ENCODE data around the gene RAI1. TPM values are rescaled to one million over a fixed set of nuclear protein-coding genes. Genes with fewer than 3 reads are reported as not detected.
A peak's percentile ranks its signal among the peaks of the same experiment; 100 is the strongest.

RAI1 gene
- total RNA-seq, 1 experiment from 2014 or later = 2.8 TPM

DNA sequence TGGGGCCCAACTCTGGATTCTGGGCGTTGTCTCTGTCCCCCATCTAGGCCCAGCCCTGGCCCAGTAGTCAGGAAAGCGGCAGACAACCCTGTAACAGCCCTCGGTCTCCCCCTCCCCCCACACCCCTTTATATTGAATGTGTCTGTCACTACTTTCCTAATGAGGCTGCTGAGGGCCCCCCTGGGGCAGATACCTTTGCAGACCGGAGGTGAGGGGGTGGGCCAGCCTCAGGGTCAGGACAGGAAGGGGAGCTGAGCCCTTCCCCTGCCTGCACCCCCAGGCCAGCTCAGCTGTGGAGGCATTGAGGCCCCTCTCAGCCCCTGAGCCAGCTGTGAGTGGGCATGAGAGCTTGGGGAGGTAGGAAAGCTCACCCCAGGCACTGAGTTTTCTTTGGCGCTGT is 17.1 kb downstream of the RAI1 start:
- no peak for DNase-seq (ENCODE audit: low read depth)

DNA sequence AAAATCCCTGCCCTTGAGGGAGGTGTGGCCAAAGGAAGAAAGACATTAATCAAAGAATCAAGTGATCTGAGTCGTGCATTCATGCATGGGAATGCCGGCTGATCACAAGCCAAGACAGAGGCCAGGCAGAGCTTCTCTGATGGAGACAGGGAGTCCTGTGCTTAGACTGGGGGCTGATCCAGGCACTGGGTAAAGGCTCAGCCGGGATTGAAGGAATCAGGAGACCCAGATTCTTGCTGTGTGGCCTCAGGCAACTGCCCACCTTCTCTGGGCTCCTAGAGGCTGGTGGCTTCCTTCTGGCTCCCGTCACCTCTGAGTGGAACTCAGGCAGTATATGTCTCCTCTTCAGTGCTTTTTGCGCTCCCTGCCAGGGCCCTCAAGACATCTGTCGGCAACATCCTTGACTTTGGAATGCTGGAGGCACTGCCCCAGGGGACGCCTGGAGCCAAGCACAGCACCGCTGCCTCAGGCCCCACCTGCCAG is 17.7 kb downstream of the RAI1 start:
- DNase-seq (ENCODE audit: low read depth) = no peak

DNA sequence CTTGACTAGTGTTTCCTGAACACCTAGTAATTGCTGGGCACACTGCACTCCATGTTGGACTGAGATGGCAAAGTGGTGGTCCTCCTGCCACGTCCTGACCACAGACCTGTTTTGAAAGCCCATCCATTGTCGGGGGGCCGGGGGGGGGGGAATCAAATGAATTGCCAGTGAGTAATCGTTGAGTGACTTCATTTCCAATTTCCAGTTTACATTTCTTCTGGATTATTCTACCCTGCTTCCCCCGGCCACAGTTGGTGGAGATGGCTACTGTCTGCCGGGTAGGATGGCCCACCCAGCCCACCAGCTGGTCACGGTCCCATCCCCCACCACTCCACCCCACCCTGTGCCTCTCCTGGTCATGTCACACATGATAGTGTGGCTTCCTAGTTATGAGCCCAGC is 18.2 kb downstream of the RAI1 start:
- no peak for DNase-seq (ENCODE audit: low read depth)

DNA sequence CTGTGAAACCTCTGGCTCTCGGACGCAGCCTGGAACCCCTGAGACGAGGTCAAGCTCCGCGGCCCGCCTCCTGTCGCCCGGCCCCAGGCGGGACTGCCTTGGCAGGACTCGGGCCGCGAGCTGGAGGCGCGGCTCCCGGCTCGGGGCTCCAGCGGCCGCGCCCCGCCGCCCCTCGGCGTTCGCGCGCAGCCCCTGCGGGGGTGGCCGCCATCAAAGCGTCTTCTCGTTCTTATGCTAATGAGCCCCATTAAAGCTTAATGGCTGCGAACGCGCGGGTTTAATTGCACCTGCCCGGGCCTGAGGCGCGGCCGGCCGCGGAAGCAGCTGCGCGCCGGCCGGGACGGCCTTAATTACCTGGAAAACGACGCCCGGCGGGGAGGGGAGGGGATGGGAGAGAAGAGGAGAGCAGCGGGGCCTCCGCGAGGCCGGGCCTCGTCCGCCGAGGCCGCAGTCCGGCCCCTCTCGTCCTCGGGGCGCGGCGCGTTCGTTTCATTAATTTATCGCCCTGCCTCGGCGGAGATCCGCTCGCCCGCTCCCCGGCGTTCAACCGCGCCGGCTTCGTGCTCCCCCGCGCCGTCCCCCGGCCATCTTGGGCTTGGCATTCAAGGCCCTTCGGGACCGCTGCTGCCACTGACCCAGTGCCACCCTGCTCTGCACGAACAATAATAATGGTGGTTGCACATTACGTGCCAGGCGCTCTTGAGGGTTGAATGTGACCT is 19.2 kb downstream of the RAI1 start:
- DNase-seq (ENCODE audit: low read depth) = no peak

DNA sequence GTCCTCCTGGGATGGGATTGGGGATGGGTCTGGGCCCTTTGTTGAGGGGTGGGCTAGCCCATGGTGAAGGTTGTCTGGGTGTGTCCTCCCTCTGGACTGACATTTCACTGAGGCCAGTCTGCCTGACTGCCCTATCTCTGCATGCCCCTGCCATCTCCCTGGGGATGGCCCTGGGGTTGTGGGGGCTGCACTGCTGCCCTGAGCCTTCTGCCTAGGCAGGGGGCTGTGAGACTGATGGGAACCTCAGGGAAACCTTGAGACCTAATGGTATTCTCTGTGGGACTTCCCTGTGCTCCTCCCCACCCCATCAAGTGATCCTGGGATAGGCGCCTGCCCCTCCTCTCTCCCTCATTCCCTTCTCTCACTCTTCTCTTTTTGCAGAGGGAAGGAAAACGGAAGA is 19.9 kb downstream of the RAI1 start:
- DNase-seq (ENCODE audit: low read depth) = no peak

DNA sequence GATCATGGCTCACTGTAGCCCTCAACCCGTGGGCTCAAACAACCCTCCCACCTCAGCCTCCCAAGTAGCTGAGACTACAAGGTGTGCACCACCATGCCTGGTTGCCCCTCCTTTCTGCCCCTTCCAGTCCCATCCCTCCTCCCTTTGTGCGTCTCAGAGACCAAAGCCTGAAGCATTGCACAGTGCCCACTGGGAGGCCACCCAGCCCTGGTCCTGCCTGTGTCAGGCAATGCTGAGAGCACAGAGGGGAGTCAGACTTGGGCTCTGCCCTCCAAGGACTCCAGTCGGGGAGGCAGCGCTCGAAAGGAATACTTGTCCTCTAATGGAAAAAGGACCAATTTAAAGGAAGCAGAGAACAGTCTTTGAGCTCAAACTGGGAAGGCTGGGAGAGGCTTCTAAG is 20.4 kb downstream of the RAI1 start:
- no peak for DNase-seq (ENCODE audit: low read depth)

DNA sequence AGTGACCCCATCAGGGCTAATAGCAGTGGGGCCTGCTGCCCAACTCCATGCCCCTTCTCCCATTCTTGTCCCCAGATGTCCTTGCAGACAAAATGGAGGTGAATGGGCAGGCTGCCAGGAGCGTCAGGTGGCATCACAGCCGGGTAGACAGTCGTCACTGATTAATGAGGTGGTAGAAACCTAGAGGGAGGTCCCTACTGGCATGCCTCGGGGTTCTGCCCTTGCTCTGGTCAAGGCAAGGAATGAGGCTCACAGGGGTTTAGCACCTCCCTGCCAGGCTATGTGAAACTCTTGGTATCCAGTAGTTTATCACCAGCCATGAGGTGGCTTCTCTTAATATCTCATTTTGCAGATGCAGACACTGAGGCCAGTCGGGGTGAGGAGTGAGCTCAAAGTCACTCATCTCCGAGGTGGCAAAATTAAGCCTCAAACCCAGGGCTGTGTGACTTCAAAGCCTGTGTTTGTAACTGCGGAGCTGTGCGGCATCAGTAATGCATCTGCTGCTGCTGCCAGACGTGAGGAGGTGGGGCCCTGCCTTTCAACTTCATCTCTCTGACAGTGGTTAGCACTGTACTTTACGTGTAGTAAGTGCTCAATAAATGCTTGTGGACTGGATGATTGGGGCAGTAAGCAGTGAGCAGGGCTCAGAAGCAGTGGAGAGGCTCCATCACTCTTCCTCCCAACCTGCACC is 21.3 kb downstream of the RAI1 start:
- DNase-seq (ENCODE audit: low read depth) = no peak

DNA sequence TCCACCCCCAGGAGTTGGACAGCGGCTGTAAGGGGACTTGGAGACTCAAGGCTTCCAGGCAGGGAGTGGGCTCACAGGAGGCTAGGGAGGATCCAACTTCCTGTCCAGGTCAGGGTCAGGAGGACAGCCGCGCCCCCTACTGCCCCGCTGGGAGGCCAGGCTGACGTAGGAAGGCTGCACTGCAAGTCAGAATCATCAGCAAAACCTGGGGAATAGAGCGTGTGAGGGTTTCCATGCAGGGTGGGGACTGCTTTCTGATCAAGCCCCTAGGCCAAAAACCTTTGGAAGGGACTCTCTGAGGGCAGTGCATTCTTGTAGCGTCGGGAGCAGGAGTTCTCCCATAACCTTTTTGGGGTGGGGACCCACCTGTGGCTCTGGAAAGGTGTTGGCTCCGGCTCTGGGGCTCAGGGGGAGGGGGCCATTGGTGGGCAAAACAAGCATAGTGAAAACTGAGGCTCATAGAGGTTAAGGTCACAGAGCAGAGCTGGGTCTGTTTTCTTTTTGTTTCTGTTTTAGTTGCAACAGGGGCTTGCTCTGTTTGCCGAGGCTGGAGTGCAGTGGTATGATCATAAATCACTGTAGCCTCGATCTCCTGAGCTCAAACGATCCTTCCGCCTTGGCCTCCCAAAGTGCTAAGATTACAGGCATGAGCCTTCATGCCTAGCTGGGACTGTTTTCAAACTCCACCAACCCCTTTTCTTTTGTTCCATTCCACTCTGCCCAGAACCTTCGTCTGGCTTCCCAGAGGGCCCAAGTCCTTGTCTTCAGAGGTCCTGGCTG is 22.1 kb downstream of the RAI1 start:
- DNase-seq (ENCODE audit: low read depth) = no peak

DNA sequence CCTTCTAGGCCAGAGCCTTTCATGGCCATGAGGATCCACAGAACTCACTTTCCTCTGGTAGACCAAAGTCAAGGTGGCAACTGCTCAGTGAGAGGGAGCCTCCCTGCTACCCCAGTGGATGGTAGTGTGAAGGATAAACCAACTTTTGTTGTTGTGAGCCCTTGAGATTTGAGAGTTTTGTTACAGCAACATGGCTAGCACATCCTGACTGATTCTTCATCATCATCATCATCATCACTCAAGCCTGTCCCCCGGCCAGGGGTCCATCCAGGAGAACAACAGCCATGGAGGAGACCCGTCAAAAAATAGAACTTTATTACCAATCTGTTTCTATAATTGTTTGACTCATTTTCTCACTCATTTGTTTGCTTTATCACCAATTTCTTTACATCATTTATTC is 23.7 kb downstream of the RAI1 start:
- DNase-seq (ENCODE audit: low read depth) = no peak

DNA sequence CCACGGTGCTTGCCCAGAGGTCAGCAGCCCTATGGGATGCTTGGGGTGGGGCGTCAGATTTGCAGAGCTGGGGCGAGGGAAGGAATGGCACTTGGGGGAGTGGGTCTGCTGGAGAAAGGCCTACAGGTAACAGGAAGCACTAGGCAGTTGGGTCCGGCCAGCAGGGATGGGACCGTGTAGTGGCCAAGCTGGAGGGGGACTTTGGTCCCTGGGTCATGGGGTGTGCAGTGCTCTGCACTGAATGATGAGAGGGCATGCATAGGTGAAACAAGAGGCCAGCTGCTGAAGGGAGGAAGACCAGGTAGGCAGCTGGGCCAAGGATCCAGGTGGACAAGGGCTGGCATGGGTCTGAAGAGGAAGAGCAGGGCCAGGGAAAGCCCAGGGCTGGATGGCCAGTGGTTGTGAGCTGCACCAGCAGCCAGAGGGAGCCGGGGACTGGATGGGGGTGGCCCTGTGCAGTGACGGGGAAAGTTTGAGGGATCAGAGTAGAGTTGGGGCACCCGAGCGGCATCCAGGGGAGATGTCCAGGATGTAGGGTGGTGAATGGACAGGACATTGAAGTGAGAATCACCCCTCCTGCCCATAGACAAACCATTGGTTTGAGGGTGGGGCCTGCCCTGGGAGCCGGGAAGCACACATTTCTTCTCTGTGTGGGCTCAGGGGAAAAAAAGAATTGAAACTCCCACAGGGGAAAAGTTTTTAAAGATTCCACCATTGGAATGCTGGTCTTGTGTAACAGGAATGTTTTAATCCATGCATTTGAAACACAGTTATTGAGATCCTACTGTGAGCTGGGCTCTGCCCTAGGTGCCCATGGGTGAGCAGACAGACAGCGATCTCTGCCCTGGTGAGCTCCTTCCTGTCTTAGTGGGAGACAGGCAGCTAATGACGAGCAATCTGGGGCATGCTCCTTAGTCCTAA is 25.1 kb downstream of the RAI1 start:
- DNase-seq (ENCODE audit: low read depth) = no peak

DNA sequence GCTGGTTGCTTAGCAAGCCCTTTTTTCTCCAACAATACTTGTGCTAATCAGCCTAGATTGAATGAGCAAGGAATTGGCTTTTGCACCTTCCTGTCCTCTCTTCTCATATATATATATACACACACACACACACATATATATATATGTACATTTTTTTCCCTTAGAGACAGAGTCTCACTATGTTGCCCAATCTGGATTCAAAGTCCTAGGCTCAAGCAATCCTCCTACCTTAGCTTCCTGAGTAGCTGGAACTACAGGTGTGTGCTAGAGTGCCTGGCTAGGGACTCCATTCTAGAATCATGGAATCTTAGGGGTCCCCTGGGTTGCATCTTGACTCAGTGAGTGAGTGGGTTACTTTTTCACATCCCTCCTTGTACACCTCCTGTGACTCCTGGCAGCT is 27.0 kb downstream of the RAI1 start:
- no peak for DNase-seq (ENCODE audit: low read depth)

DNA sequence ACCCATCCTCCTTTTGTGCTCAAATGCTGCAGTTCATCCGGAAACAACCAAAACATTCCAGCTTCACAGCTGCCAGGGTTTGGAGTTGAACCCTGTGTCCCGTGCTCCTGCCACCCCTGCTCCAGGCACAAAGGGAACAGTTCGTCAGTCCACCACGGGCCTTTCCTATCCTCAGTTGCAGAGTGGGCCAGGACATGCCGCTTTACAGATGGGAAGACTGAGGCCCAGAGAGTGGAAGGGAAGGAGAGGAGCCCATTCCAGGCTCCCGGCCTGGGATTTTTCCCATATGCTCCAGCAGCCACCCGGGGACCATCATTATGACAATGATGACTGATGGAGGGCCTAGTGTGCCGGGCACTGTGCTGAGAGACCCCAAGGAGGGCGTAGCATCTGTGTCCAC is 27.6 kb downstream of the RAI1 start:
- no peak for DNase-seq (ENCODE audit: low read depth)

DNA sequence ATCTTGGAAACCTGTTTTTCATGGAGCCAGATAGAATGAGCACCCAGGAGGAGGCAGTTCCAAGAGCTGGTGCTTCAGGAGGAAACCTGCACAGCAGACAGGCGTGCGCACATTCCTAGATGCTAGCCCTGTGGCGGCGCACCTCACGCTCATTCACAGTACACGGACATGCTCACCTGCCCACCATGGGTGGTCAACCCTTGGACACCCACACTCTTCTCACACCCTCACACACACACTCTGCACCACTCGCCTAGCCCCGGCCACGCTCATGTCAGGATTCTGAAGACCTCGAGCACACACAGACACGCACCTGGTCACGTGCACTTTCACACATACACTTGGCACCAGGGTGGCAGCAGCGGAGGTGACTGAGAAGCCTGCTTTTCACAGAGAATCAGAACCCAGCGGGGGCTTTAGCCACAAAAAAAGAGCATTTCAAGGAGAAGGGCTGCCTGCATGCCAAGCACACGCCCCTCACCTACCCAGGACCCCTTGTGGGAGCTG is 28.6 kb downstream of the RAI1 start:
- no peak for DNase-seq (ENCODE audit: low read depth)

DNA sequence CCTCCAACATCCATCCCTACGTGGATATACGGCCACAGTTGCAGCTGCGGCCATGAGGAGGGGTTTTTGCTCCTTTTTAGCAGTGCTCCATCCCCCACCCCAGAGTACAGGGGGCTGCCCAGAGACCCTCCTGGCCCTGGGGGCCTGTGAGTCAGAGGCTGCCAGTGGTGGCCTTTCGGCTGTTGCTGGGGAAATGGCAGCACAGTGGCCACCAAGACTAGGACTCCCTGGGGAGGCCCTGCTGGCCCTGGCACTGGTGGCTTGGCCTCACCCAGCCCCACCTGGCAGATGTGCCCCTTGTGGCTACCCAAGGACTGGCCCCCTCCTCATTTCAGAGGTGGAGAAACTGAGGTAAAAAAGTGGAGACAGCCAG is 29.1 kb downstream of the RAI1 start:
- no peak for DNase-seq (ENCODE audit: low read depth)

DNA sequence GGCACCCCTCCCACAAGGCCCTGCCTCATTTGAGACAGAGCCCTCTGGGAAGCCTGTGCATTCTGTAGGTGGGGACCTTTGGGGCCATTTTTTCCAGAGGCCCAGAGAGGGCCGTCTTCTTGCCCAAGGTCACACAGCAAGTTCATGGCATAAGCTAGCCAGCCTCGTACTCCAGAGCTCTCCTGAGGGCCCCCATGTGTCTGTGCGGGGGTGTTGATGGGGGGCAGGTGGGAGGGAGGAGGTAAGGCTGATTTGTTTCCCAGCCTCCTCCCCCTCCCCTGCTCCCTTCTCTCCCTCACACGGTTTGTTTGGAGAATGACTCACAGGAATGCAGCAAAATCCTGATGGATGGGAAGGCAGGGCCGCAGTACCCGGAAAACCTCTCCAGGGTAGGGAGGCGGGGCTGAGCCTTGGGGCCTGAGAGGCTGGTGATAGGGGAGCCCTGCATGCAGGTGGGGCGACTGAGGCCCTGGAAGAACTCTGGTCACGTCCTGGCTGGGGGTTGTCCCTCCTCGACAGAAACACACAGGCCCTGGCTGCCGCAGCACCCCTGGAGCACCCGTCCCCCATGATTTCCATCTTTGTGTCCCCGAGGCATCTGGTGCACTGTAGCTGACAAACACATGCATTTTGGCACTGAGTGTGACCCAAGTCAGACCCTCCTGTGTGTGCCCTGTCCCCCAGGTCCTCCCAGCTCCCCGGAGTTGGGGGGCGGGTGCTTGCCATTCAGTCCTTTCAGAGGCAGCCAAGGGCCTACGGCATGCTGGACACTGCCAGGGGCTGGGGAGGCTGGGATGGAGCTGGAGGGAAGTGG is 29.7 kb downstream of the RAI1 start:
- DNase-seq (ENCODE audit: low read depth) = peak; percentile 84

DNA sequence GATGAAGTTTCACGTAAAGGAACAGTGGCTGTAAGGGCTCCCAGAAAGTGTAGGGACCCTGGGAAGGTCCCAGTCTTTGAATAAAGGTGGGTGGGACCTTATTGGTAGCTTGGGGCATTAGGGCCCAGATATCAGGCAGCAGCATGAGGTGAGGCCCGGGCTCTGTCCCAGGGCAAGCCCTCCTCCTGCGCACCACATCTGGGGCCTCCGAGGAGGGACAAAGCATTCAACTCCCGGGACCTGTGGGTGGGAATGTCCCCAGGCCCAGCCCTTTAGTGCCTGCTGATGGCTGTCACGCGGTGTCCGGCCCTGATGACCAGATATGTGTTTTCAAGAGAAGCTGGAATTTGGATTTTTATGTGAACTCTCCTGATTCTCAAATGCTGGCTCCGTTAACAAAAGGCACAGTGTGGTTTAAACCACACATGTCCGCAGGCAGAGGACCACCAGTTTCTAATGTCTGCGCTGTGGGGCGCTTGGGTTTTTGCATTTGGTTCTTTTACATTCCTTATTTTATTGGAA is 30.4 kb downstream of the RAI1 start:
- DNase-seq (ENCODE audit: low read depth) = peak; percentile 70

DNA sequence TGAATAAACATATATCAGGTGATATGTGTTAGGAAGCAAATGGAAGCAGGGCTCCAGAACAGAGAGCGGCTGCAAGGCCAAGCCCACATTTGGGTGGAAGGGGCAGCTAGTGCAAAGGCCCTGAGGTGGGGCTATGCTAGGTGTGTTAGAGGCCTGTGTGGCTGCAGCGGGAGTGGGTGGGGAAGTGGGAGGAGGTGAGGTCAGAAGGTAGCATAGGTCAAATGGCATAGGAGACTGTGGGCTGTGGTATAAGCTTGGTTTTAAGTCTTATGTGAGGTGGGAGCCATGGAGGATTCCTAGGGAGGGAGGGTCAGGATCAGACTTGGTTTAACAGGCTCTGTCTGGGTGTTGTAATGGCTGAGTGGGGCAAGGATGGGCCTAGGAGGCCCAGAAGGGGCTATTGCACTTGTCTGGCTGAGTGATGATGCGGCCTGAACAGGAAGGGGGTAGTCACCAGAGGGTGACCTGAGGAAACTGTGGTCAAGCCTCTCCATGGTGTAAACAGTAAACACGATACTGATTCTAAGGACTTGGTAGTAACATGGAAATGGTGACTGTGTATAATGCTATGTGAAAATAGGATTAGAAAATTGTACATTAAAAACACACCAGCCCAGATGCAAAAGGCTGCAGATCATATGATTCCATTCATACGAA is 31.1 kb downstream of the RAI1 start:
- DNase-seq (ENCODE audit: low read depth) = peak; percentile 59

DNA sequence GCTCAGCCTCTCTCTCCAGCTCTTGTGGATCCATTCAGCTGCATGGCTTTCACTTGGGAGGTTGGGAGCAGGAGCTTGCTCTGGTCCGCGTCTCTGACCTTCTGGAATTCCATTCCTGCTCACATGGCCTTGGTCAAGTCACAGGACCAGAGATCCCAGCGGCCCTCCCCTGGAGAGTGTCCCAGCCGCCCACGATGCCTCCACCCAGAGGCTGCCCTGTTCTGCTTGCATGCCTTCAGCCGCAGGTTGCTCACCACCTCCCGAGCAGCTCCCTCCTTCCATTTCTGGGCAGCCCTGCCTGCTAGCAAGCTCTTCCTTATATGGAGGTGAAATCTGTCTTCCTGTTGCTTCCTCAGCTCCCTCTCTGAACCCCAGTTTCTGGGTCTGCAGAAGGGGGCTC is 32.6 kb downstream of the RAI1 start:
- peak; percentile 26 for DNase-seq (ENCODE audit: low read depth)

DNA sequence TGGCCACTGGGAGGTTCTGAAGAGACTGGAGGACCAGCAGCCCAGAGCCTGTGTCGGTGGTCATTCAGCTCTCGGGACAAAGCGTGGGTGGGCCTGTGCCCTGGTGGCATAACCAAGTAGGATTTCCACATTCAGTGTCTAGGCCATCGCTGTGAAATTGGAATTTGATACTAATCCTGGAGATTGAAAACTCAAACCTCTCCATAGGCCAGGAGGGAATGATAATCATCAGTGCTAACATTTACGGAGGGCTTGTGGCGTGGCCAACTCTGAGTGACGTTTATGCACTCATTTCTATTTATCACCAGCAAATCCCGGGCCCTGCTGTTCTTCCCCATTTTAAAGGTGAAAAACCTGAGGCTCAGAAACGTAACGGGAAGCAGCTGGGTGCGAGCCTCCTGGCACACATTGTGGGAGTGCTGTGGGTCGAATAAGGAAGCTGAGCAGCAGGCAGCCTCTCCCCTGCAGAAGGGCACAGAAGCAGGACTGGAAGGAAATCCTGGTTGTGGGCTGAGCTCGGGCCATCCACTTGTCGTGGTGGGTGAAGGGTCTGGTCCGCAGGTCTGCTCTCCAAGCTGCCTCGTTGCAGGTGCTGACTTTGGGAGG is 33.1 kb downstream of the RAI1 start:
- DNase-seq (ENCODE audit: low read depth) = no peak
